ENCODE measurements around the gene DCX.

DNA sequence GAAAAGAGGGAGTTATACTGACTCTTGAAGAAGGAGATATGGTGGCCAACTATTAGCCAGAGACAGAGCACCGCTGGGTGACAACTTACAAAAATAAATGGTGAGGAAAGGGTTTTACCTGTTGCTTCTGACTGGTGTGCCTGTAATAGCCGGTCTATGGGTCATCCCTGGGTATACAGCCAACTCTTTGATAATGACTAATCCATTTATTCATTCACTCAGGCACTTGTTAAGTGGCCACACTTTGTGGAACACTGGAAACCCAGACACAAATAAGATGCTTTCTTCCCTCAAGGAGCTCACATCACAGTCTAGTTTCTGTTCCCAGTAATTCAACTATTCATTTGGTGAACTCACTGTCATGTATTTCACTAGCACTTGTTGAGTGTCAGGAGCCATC, 128.5 kb downstream of the DCX start:
- TF ChIP-seq, protein P1, sequence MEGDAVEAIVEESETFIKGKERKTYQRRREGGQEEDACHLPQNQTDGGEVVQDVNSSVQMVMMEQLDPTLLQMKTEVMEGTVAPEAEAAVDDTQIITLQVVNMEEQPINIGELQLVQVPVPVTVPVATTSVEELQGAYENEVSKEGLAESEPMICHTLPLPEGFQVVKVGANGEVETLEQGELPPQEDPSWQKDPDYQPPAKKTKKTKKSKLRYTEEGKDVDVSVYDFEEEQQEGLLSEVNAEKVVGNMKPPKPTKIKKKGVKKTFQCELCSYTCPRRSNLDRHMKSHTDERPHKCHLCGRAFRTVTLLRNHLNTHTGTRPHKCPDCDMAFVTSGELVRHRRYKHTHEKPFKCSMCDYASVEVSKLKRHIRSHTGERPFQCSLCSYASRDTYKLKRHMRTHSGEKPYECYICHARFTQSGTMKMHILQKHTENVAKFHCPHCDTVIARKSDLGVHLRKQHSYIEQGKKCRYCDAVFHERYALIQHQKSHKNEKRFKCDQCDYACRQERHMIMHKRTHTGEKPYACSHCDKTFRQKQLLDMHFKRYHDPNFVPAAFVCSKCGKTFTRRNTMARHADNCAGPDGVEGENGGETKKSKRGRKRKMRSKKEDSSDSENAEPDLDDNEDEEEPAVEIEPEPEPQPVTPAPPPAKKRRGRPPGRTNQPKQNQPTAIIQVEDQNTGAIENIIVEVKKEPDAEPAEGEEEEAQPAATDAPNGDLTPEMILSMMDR (IDR thresholded peaks at IDR 0.05; ENCODE audit: low read depth, low read length) = no peak
- TF ChIP-seq EZH2phosphoT487 (IDR thresholded peaks at IDR 0.05; ENCODE audit: low read depth) = no peak
